Tibial nerve (tissue), 4 donors: ENCODE results near the gene CFAP43. TPM values are rescaled to one million over a fixed set of nuclear protein-coding genes. Genes with fewer than 3 reads are reported as not detected.

ENCODE experiments used
- DNase-seq, 2 donors: peaks; one replicate each; pipeline ENCODE4 v3.0.0-alpha.2; 2019; ENCODE audit warnings: low spot score in 2 of 2
- H3K27ac ChIP-seq, 4 donors: fragments of 200-600 bp; sonication (generic) in 3 of 4; one replicate each; pipeline ENCODE4 v1.5.1; 2017 to 2019; ENCODE audit warnings: mild to moderate bottlenecking in 1 of 4
- H3K27me3 ChIP-seq, 2 donors: fragments of 200-600 bp; sonication (generic) in 1 of 2; one replicate each; pipeline versions ENCODE4 v1.5.1 to v1.6.0; 2017 to 2019
- H3K36me3 ChIP-seq, 3 donors: fragments of 200-600 bp; sonication (generic); one replicate each; pipeline ENCODE4 v1.5.1; 2018 to 2019
- H3K4me1 ChIP-seq, 4 donors: fragments of 200-600 bp; sonication (generic) in 3 of 4; one replicate each; pipeline ENCODE4 v1.5.1; 2017 to 2019
- H3K4me3 ChIP-seq, 4 donors: fragments of 200-600 bp; sonication (generic) in 3 of 4; one replicate each; pipeline ENCODE4 v1.5.1; 2017 to 2019; ENCODE audit warnings: mild to moderate bottlenecking in 1 of 4, moderate library complexity in 1 of 4
- H3K9me3 ChIP-seq, 4 donors: fragments of 200-600 bp; sonication (generic) in 3 of 4; one replicate each; pipeline ENCODE4 v1.5.1; 2017 to 2019
- CTCF ChIP-seq, 5 experiments: fragments of 200-600 bp in 3 of 5; fragments of 450-650 bp in 2 of 5; sonication (generic) in 3 of 5; IDR thresholded peaks; one replicate each; pipeline ENCODE4 v1.5.1; 2016 to 2019; ENCODE audit warnings: antibody characterized with exemption in 5 of 5, mild to moderate bottlenecking in 3 of 5, moderate library complexity in 2 of 5
- EP300 ChIP-seq, 2 donors: sonication (generic); formaldehyde crosslinking; IDR thresholded peaks; one replicate each; pipeline ENCODE4 v1.6.1; 2017; ENCODE audit warnings: antibody characterized with exemption in 2 of 2, mild to moderate bottlenecking in 1 of 2
- POLR2A ChIP-seq, 2 donors: fragments of 450-650 bp; IDR thresholded peaks; one replicate each; pipeline ENCODE4 v1.6.1; 2017; ENCODE audit warnings: antibody characterized with exemption in 2 of 2, mild to moderate bottlenecking in 2 of 2, moderate library complexity in 2 of 2
- WGBS, 2 donors: methylation state at CpG; one replicate each; pipeline ENCODE4 v1.1.5; 2018; 5-methylcytosine and 5-hydroxymethylcytosine counted together
- total RNA-seq, 4 donors: library from RNA; depleted of rRNA; stranded (reverse); fragments of >200 nt; gene quantifications; one replicate each; pipeline ENCODE4 v1.1.0, GENCODE V29; 2016

The CFAP43 gene
- total RNA-seq, 4 donors from 2014 or later, result 0.30 to 4.3 (median 2.5) TPM

GRCh38 chr10:104257235-104257634, 25.1 kb upstream of the CFAP43 start:
- TF ChIP-seq EP300 (IDR thresholded peaks at IDR 0.05), result no peak
- TF ChIP-seq CTCF (IDR thresholded peaks at IDR 0.05), result no peak
- no peak for TF ChIP-seq POLR2A (IDR thresholded peaks at IDR 0.05)
- Histone ChIP-seq H3K27me3 (no peaks in the 10 kb centered on the region), H3K27ac (peak overlapping the region in 1 of 4 donors; percentile 99), H3K36me3 (peaks cover 0 to 44% (median 4%) of the 10 kb centered on the region in 3 donors), H3K9me3 (no peaks in the 10 kb centered on the region), H3K4me1 (peaks cover 0 to 57% (median 27%) of the 10 kb centered on the region in 4 donors), H3K4me3 (no peak overlapping the region)
- DNase-seq, result no peak
- 92 to 93% methylated on average over 5 of the region's 5 CpGs for WGBS, 2 donors

- Histone ChIP-seq H3K4me3 (peak overlapping the region in 3 of 4 donors; percentile 77 to 97 (median 92)), H3K27me3 (no peaks in the 10 kb centered on the region), H3K4me1 (peaks cover 0 to 57% (median 27%) of the 10 kb centered on the region in 4 donors), H3K9me3 (no peaks in the 10 kb centered on the region), H3K36me3 (peaks cover 0 to 36% (median 4%) of the 10 kb centered on the region in 3 donors), H3K27ac (peak overlapping the region; percentile 76 to 100 (median 96))
- WGBS, 2 donors, result 0% methylated on average over 1 of the region's 1 CpG
- TF ChIP-seq EP300 (IDR thresholded peaks at IDR 0.05), result no peak
- no peak for TF ChIP-seq CTCF (IDR thresholded peaks at IDR 0.05)
- no peak for TF ChIP-seq POLR2A (IDR thresholded peaks at IDR 0.05)
- DNase-seq, result no peak
Measured at GRCh38 chr10:104256335-104256961, 24.3 kb upstream of the CFAP43 start.

- Histone ChIP-seq H3K27ac (peak overlapping the region; percentile 76 to 100 (median 96)), H3K4me1 (peaks cover 0 to 51% (median 23%) of the 10 kb centered on the region in 4 donors), H3K9me3 (no peaks in the 10 kb centered on the region), H3K4me3 (peak overlapping the region; percentile 60 to 97 (median 84)), H3K36me3 (peaks cover 0 to 26% (median 4%) of the 10 kb centered on the region in 3 donors), H3K27me3 (no peaks in the 10 kb centered on the region)
- WGBS, 2 donors, result 0 to 1% methylated on average over 12 of the region's 12 CpGs
- peak in 1 of 2 donors; percentile 56 for DNase-seq
- peak in 1 of 2 donors; percentile 49 for TF ChIP-seq POLR2A (IDR thresholded peaks at IDR 0.05)
- TF ChIP-seq EP300 (IDR thresholded peaks at IDR 0.05), result peak in 1 of 2 donors; percentile 87
- TF ChIP-seq CTCF (IDR thresholded peaks at IDR 0.05), result no peak
Measured at GRCh38 chr10:104255311-104255981, 23.3 kb upstream of the CFAP43 start.

GRCh38 chr10:104254493-104255310, 22.5 kb upstream of the CFAP43 start, which contains the start of gene GSTO1:
Gene GSTO1 (plus strand): TSS chr10:104254892. CDS start chr10:104254929, 37 bp downstream.
- no peaks in the 10 kb centered on the region for H3K9me3 ChIP-seq
- peak; percentile 58 to 76 for TF ChIP-seq POLR2A (IDR thresholded peaks at IDR 0.05)
- peak in 1 of 5 experiments; percentile 7 for TF ChIP-seq CTCF (IDR thresholded peaks at IDR 0.05)
- peak in 1 of 2 donors; percentile 92 for TF ChIP-seq EP300 (IDR thresholded peaks at IDR 0.05)
- peaks cover 0 to 43% (median 16%) of the 10 kb centered on the region in 4 donors for H3K4me1 ChIP-seq
- H3K4me3 ChIP-seq, result peak within 1 kb of the TSS; percentile 60 to 97 (median 84)
- peak; percentile 63 to 70 for DNase-seq
- peaks cover 0 to 19% (median 0%) of the 10 kb centered on the region in 3 donors for H3K36me3 ChIP-seq
- 0% methylated on average over 31 to 33 of the region's 69 CpGs for WGBS, 2 donors
- peak within 1 kb of the TSS; percentile 76 to 100 (median 96) for H3K27ac ChIP-seq
- H3K27me3 ChIP-seq, result no peaks in the 10 kb centered on the region
